ENCODE measurements around the gene CD6. TPM values are rescaled to one million over a fixed set of nuclear protein-coding genes. Genes with fewer than 3 reads are reported as not detected.

CD6 gene
- total and polyA plus RNA-seq, 4 donors = 1.2 to 3.1 (median 1.7) TPM

- 86 to 95% methylated on average over 8 of the region's 8 CpGs for WGBS, 2 donors
- H3K4me3 ChIP-seq = no peak overlapping the region
- peaks cover 0 to 16% (median 0%) of the 10 kb centered on the region in 5 donors for H3K4me1 ChIP-seq (ENCODE audit: control insufficient read depth in 5 of 5, insufficient read depth in 5 of 5, low read length in 5 of 5)
- no peak for TF ChIP-seq CTCF (IDR thresholded peaks at IDR 0.05; ENCODE audit: control extremely low read depth, extremely low read depth)
- peaks cover 2 to 21% (median 6%) of the 10 kb centered on the region in 4 donors for H3K36me3 ChIP-seq (ENCODE audit: control insufficient read depth in 4 of 4, insufficient read depth in 4 of 4, low read length in 4 of 4)
- DNase-seq (no peak), ATAC-seq (ENCODE audit: insufficient read depth, low FRiP score) (no peak)
- H3K9ac ChIP-seq (ENCODE audit: insufficient read depth in 1 of 2, low read length in 2 of 2) = no peak overlapping the region
- peaks cover 0 to 2% (median 0%) of the 10 kb centered on the region in 4 donors for H3K9me3 ChIP-seq (ENCODE audit: control insufficient read depth in 4 of 4, insufficient read depth in 3 of 4, low read length in 3 of 4)
- H3K27ac ChIP-seq (ENCODE audit: low read depth in 1 of 2, low read length in 1 of 2) = no peak overlapping the region
- H3K27me3 ChIP-seq (ENCODE audit: control insufficient read depth in 3 of 3, insufficient read depth in 3 of 3, low read length in 2 of 3) = no peaks in the 10 kb centered on the region
Measured at GRCh38 chr11:60927061-60927592, 44.4 kb upstream of the CD6 start.

GRCh38 chr11:60927600-60927999 is 43.9 kb upstream of the CD6 start:
- H3K4me1 ChIP-seq (ENCODE audit: control insufficient read depth in 5 of 5, insufficient read depth in 5 of 5, low read length in 5 of 5) = peaks cover 0 to 16% (median 0%) of the 10 kb centered on the region in 5 donors
- H3K9ac ChIP-seq (ENCODE audit: insufficient read depth in 1 of 2, low read length in 2 of 2) = no peak overlapping the region
- no peak overlapping the region for H3K27ac ChIP-seq (ENCODE audit: low read depth in 1 of 2, low read length in 1 of 2)
- DNase-seq (no peak), ATAC-seq (ENCODE audit: insufficient read depth, low FRiP score) (no peak)
- WGBS, 2 donors = 89 to 90% methylated on average over 16 of the region's 16 CpGs
- peaks cover 0 to 16% (median 6%) of the 10 kb centered on the region in 4 donors for H3K36me3 ChIP-seq (ENCODE audit: control insufficient read depth in 4 of 4, insufficient read depth in 4 of 4, low read length in 4 of 4)
- H3K27me3 ChIP-seq (ENCODE audit: control insufficient read depth in 3 of 3, insufficient read depth in 3 of 3, low read length in 2 of 3) = no peaks in the 10 kb centered on the region
- H3K9me3 ChIP-seq (ENCODE audit: control insufficient read depth in 4 of 4, insufficient read depth in 3 of 4, low read length in 3 of 4) = no peaks in the 10 kb centered on the region
- TF ChIP-seq CTCF (IDR thresholded peaks at IDR 0.05; ENCODE audit: control extremely low read depth, extremely low read depth) = no peak
- H3K4me3 ChIP-seq = no peak overlapping the region

- Histone ChIP-seq H3K27ac (ENCODE audit: low read depth in 1 of 2, low read length in 1 of 2) (no peak overlapping the region), H3K36me3 (ENCODE audit: control insufficient read depth in 4 of 4, insufficient read depth in 4 of 4, low read length in 4 of 4) (peaks cover 0 to 11% (median 5%) of the 10 kb centered on the region in 4 donors), H3K9ac (ENCODE audit: insufficient read depth in 1 of 2, low read length in 2 of 2) (no peak overlapping the region), H3K9me3 (ENCODE audit: control insufficient read depth in 4 of 4, insufficient read depth in 3 of 4, low read length in 3 of 4) (no peaks in the 10 kb centered on the region), H3K27me3 (ENCODE audit: control insufficient read depth in 3 of 3, insufficient read depth in 3 of 3, low read length in 2 of 3) (no peaks in the 10 kb centered on the region), H3K4me1 (ENCODE audit: control insufficient read depth in 5 of 5, insufficient read depth in 5 of 5, low read length in 5 of 5) (peaks cover 0 to 16% (median 0%) of the 10 kb centered on the region in 5 donors), H3K4me3 (no peak overlapping the region)
- no peak for TF ChIP-seq CTCF (IDR thresholded peaks at IDR 0.05; ENCODE audit: control extremely low read depth, extremely low read depth)
- ATAC-seq (ENCODE audit: insufficient read depth, low FRiP score) = no peak
- WGBS, 2 donors = 91 to 93% methylated on average over 20 of the region's 20 CpGs
- no peak for DNase-seq
Measured at GRCh38 chr11:60928563-60929001, 42.9 kb upstream of the CD6 start.

GRCh38 chr11:60929764-60930163 is 41.7 kb upstream of the CD6 start:
- Histone ChIP-seq H3K27ac (ENCODE audit: low read depth in 1 of 2, low read length in 1 of 2) (no peak overlapping the region), H3K9ac (ENCODE audit: insufficient read depth in 1 of 2, low read length in 2 of 2) (no peak overlapping the region), H3K36me3 (ENCODE audit: control insufficient read depth in 4 of 4, insufficient read depth in 4 of 4, low read length in 4 of 4) (peaks cover 0 to 11% (median 5%) of the 10 kb centered on the region in 4 donors), H3K9me3 (ENCODE audit: control insufficient read depth in 4 of 4, insufficient read depth in 3 of 4, low read length in 3 of 4) (no peaks in the 10 kb centered on the region), H3K4me1 (ENCODE audit: control insufficient read depth in 5 of 5, insufficient read depth in 5 of 5, low read length in 5 of 5) (peaks cover 0 to 11% (median 0%) of the 10 kb centered on the region in 5 donors), H3K4me3 (no peak overlapping the region), H3K27me3 (ENCODE audit: control insufficient read depth in 3 of 3, insufficient read depth in 3 of 3, low read length in 2 of 3) (no peaks in the 10 kb centered on the region)
- 84 to 86% methylated on average over 4 of the region's 4 CpGs for WGBS, 2 donors
- DNase-seq (no peak), ATAC-seq (ENCODE audit: insufficient read depth, low FRiP score) (no peak)
- TF ChIP-seq CTCF (IDR thresholded peaks at IDR 0.05; ENCODE audit: control extremely low read depth, extremely low read depth) = no peak

Measured in lung (tissue), 12 donors.